SJCRH30 (cell line): ENCODE measurements around the gene GPN2. TPM values are rescaled to one million over a fixed set of nuclear protein-coding genes. Genes with fewer than 3 reads are reported as not detected.

ENCODE experiments used
- DNase-seq, 2 experiments: peaks; one replicate each; pipeline ENCODE4 v3.0.0-alpha.2; 2015 to 2020
- H3K27ac ChIP-seq: fragments of 250-450 bp; sonication (Bioruptor Pico); 2 replicates; pipeline ENCODE4 v1.5.1; 2020; ENCODE audit warnings: mild to moderate bottlenecking, moderate library complexity
- H3K27me3 ChIP-seq: fragments of 250-450 bp; sonication (Bioruptor Pico); 2 replicates; pipeline ENCODE4 v1.5.1; 2020; ENCODE audit warnings: mild to moderate bottlenecking, moderate library complexity
- H3K36me3 ChIP-seq: fragments of 250-450 bp; sonication (Bioruptor Pico); 2 replicates; pipeline ENCODE4 v1.5.1; 2020; ENCODE audit warnings: mild to moderate bottlenecking, moderate library complexity
- H3K4me1 ChIP-seq: fragments of 250-450 bp; sonication (Bioruptor Pico); 2 replicates; pipeline ENCODE4 v1.5.1; 2020; ENCODE audit warnings: mild to moderate bottlenecking, moderate library complexity
- H3K4me3 ChIP-seq: fragments of 250-450 bp; sonication (Bioruptor Pico); 2 replicates; pipeline ENCODE4 v1.5.1; 2020; ENCODE audit warnings: mild to moderate bottlenecking, moderate library complexity
- H3K9me3 ChIP-seq: fragments of 250-450 bp; sonication (Bioruptor Pico); replicated peaks from 2 replicates; pipeline ENCODE4 v1.5.1; 2020; ENCODE audit warnings: mild to moderate bottlenecking, moderate library complexity
- total RNA-seq: library from RNA; depleted of rRNA; stranded (reverse); fragments of >200 nt; shearing (Covaris generic); gene quantifications from 2 replicates; pipeline ENCODE4 v1.2.3, GENCODE V29; 2014

GPN2 gene
- total RNA-seq, 1 experiment from 2014 or later = 25.3 TPM

DNA sequence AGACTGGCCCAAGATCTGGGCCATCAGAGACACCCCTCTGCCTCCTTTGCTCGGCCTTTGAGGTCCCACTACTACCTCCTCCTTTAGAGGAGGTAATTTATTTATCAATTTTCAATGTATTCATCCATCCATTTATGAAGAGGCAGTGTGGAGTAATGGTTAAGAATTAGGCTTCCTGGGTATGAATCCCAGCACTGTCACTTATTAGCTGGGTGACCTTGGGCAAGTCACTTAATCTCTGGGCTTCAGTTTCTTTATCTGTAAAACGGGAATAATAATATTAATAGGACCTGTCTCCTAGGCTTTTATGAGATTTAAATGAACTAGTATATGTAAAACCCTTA, 22.0 kb upstream of the GPN2 start:
- Histone ChIP-seq H3K27ac (no peak overlapping the region), H3K36me3 (no peaks in the 10 kb centered on the region), H3K4me3 (no peak overlapping the region), H3K9me3 (no peaks in the 10 kb centered on the region), H3K27me3 (peaks cover 4% of the 10 kb centered on the region; the same call in 1 of the 2 replicates), H3K4me1 (no peaks in the 10 kb centered on the region; the same call in 1 of the 2 replicates)
- DNase-seq = no peak

DNA sequence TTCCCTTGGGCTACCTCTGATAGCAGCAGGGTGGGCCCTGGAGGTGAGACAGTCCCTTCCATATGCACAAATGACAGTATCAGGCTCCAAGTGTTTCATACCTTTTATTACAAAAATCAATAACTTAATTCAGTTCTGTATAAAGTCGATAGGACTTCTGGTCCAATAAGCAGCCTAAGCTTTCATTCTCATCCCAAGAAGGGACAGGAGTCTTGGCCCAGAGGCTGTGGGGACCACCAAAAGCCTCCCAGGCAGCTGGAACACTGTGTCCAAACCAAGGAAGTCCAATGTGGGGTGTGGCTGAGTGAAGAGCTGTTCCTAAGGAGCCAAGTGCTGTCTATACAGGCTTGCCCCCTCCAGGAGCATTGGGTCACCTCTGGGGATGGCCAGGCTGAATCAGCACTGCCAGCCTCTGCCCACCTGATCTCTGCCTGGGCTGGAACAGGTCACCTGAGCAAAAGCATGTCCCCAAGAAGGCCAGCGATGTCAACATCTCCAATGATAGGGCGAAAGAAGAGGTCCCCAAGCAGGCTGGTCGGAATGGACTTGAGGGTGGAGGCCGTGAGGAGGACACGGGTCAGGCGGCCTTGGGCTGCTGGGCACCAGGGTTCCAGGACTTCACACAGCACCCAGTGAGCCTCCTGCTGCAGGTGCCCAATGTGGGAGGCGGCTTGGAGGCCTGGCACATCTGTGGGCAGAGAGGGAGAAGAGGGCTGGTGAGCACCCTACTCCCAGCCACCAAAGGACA, 21.5 kb upstream of the GPN2 start:
- no peak overlapping the region for H3K27ac ChIP-seq
- H3K36me3 ChIP-seq = no peaks in the 10 kb centered on the region
- no peaks in the 10 kb centered on the region; the same call in 1 of the 2 replicates for H3K4me1 ChIP-seq
- H3K9me3 ChIP-seq = no peaks in the 10 kb centered on the region
- no peak overlapping the region for H3K4me3 ChIP-seq
- peaks cover 4% of the 10 kb centered on the region; the same call in 1 of the 2 replicates for H3K27me3 ChIP-seq
- no peak for DNase-seq

DNA sequence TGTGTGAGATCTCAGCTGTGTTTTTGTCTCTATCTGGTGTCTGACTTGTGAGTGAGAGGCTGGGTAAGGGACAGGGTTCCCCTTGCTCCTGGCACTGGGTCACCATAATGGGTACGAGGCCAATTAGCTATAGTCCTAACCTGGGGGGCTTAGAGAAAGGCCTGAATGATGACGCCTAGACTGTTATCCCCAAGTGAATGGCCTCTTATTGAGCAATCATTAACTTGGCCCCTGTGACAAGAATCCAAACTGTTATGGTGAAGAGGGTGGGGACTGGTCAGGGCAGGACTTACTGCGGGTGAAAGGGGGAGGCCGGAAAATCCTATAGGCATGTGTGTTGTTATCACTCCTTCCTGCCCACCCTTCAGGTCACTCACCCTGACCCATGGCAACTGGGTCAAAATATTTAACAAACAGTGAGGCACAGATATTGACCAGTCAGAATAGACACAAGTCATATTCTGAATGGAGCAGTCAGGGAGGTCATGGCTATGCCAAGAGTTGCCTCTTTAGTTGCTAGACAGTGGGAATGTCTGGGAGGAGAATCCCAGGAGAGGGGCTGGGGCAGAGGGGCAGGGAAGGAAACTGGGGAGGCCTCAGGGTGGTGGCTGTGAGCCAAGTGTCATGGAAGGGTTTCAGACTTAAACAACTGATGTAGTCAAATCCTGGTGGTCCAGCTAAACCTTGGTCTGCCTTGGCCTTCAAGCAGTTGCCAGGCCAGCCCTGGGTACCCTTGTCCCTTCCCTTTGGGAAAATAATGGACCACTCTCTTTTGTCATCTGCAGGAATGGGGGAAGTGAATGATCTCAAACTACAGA, 20.5 kb upstream of the GPN2 start:
- Histone ChIP-seq H3K27me3 (peaks cover 4% of the 10 kb centered on the region; the same call in 1 of the 2 replicates), H3K27ac (no peak overlapping the region), H3K4me1 (no peaks in the 10 kb centered on the region; the same call in 1 of the 2 replicates), H3K36me3 (no peaks in the 10 kb centered on the region), H3K9me3 (no peaks in the 10 kb centered on the region), H3K4me3 (no peak overlapping the region)
- no peak for DNase-seq

DNA sequence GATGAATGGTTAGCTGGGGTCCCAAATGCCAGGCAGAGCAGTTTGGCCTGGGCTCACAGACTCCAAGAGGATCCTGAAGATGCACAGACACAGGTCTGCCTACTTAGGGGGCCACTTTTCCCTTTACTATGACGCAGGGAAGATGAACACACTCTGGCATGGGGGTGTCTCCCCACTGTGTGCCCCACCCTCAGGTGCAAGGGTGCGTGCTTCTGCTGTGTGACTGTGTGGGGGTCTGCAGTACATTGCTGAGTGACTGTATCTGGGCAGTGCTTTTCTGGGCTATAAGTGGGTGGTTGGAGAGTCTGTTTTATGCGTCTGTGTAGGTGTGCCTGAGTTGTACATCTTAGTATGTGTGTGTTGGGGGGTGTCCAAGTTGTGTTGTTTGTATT, 19.9 kb upstream of the GPN2 start:
- H3K4me3 ChIP-seq = no peak overlapping the region
- no peak overlapping the region for H3K27ac ChIP-seq
- H3K27me3 ChIP-seq = peaks cover 4% of the 10 kb centered on the region; the same call in 1 of the 2 replicates
- no peaks in the 10 kb centered on the region for H3K9me3 ChIP-seq
- H3K4me1 ChIP-seq = no peaks in the 10 kb centered on the region; the same call in 1 of the 2 replicates
- DNase-seq = no peak
- H3K36me3 ChIP-seq = no peaks in the 10 kb centered on the region

DNA sequence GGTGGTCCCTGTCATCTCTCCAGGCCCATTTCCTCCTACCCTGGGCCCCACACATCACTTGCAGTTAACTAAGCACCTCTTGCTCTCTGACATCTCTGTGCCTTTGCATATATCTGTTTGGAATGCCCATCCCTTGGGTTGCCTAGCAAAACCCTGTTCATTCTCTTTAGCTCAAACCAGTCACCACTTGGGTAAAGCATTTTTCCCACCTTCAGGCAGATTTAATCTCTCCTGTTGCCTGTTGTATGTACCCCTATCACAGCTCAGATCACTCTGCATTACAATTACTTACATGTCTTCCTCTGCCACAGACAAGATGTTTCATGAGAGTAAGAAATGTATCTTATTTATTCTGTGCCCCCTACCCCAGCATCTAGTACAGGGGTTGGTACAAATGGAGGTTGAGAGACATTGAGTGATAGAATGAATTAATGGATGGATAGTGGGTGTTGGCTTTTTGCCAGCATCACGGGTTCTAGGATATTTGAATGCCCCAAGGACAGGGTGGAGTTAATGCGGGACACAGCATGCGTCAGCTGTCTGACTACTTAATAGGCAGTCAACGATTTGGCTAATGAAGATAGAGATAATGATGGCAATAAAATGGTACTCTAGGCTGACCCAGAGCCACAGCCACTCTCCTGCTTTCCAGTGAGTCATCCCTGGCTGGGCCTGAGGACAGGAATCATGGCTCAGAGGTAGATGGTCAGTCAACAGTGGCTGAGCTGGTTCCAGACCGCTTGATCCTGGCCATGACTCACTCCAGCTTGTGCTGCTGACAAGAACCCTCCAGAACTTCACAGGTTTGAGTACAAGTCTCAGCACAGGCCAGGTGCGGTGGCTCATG, 17.2 kb upstream of the GPN2 start:
- H3K9me3 ChIP-seq = no peaks in the 10 kb centered on the region
- no peak for DNase-seq
- no peaks in the 10 kb centered on the region for H3K36me3 ChIP-seq
- H3K4me3 ChIP-seq = no peak overlapping the region
- H3K27me3 ChIP-seq = no peaks in the 10 kb centered on the region; the same call in 1 of the 2 replicates
- no peak overlapping the region for H3K27ac ChIP-seq
- no peaks in the 10 kb centered on the region; the same call in 1 of the 2 replicates for H3K4me1 ChIP-seq

DNA sequence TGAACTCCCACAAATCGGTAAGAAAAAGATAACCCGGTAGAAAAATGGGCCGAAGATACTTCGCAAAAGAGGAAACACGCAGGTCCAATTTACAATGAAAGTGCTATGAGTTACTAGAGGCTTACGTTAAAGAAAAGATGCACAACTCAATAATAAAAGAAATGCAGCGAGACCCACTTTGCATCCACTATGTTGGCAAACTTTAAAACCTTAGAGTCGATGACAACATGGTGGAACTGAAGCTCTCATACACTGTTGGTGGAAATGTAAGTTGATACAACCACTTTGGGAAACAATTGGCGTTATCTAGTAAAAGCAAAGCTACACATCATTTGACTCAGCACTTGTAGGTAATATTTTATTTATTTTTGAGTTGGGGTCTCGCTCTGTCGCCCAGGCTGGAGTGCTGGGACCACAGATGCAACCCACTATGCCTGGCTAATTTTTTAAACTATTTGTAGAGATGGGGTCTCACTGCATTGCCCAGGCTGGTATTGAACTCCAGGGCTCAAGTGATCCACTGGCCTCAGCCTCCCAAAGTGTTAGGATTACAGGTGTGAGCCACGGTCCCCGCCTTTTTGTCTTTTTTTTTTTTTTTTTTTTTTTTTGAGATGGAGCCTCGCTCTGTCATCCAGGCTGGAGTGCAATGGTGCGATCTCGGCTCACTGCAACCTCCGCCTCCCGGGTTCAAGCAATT, 10.9 kb upstream of the GPN2 start:
- Histone ChIP-seq H3K9me3 (no peaks in the 10 kb centered on the region), H3K36me3 (0 out of 2 replicates have a peak, but pooled peaks cover 3% of the 10 kb centered on the region), H3K4me3 (peak overlapping the region; percentile 95), H3K27me3 (no peaks in the 10 kb centered on the region), H3K27ac (peak overlapping the region; percentile 72), H3K4me1 (peaks cover 11% of the 10 kb centered on the region)
- DNase-seq = no peak

DNA sequence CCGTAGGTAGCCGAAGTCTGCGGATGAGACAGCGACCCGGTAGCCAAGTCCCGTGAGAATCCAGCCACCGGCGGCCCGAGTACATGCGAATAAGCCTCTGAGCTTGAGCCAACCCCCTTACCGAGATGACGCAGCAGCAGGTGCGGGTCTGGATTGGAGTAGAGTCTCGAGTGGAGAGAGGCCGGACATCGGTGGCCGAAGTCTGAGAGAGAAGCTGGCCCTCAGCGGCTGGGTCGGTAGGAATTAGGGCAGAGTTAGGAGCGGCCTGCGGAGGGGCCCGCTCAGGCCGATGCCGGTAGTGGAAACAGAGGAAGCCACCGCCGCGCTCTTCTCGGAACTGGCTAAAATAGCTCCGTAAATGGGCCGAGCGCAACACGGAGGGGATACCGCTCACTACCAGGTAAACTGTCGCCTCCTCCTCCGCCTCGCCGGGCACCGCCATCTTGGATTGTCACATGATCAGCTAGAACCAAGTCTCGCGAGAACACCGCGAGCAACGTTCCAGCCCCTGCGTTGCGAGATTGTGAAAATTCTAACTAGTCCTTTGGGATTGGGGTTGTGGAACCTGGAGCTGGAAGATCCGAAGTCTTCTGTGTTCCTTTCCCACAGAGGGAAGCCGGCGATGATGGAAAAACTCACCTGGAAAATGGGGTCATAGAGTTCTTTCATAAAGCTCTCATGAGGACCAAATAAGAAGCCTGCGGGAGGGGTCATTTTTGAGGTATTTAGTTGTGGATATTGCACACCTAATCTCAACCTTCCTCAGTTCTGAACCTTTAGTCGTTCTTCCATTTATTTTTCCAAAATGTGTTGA, 10.1 kb upstream of the GPN2 start, which contains the start of gene GPATCH3:
Gene GPATCH3, minus strand, starts transcription at position 467 of the 814 bp plus-strand sequence. Its CDS starts 25 bp downstream, at position 442.
- H3K27me3 ChIP-seq = no peaks in the 10 kb centered on the region
- H3K4me1 ChIP-seq = peaks cover 11% of the 10 kb centered on the region
- peak; percentile 95 to 98 for DNase-seq
- H3K36me3 ChIP-seq = 0 out of 2 replicates have a peak, but pooled peaks cover 7% of the 10 kb centered on the region
- peak within 1 kb of the TSS; percentile 72 for H3K27ac ChIP-seq
- peak within 1 kb of the TSS; percentile 95 for H3K4me3 ChIP-seq
- no peaks in the 10 kb centered on the region for H3K9me3 ChIP-seq

DNA sequence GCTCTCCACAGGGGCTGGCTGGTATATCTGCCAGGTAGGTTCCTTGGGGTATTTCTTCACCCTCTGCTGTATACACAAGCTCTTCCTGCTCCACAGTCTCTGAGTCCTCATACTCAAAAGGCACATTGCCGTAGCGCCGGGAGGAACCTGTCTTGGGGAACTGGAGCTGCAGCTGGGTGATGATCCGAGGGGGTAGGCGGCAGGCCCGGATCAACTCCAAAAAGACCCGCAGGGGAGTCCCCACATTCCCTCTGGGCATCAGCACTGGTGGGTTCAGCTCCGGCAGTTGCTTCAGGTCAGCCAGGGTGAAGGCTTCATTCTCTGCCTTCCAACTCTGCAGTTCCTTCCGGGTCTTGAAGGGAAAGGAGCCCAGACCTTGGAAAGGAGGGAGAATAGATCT, 7.3 kb upstream of the GPN2 start:
- no peak overlapping the region for H3K4me3 ChIP-seq
- no peak overlapping the region for H3K27ac ChIP-seq
- no peaks in the 10 kb centered on the region for H3K9me3 ChIP-seq
- peaks cover 11% of the 10 kb centered on the region for H3K4me1 ChIP-seq
- peaks cover 25% of the 10 kb centered on the region for H3K36me3 ChIP-seq
- H3K27me3 ChIP-seq = no peaks in the 10 kb centered on the region
- no peak for DNase-seq

DNA sequence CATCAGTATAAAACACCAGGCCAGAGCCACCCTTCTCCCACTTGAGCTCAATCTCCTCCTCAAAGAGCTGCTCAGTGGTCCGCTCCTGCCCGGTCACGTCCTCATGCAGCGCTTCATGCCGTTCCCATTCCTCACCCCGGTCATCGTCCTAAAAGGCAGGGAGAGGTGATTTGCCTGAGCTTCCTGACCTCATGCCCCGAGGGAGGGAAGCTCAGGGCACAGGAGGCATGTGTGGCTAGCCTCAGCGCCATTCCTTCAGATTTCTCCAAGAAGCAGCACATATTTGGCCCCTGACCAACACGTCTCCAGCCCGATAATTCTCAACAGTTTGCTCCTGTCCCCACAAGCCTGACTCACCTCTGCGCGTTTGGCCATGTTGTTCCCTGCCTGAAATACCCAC, 4.2 kb upstream of the GPN2 start:
- no peak for DNase-seq
- Histone ChIP-seq H3K4me3 (no peak overlapping the region), H3K36me3 (peaks cover 29% of the 10 kb centered on the region), H3K27me3 (no peaks in the 10 kb centered on the region), H3K27ac (no peak overlapping the region), H3K9me3 (no peaks in the 10 kb centered on the region), H3K4me1 (peaks cover 8% of the 10 kb centered on the region; the same call in 1 of the 2 replicates)

DNA sequence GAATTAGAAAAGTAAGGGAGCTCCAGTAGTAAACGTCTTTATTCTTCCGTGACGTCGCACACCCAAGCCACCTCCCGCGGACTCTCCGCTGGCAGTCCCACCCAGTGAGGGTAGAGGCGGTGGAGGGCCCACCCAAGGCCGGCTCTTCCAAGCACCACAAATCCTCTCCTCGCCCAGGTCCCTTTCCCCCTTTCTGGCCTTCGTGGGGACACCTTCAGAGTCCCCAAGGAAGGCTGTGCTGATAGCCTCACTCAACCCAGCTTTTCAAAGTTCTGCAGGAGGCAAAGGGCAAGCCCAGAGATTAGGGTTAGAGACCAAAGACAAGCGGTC, 349 bp upstream of the GPN2 start:
- no peaks in the 10 kb centered on the region for H3K9me3 ChIP-seq
- peak overlapping the region; percentile 88 for H3K4me3 ChIP-seq
- peaks cover 47% of the 10 kb centered on the region for H3K36me3 ChIP-seq
- no peaks in the 10 kb centered on the region for H3K27me3 ChIP-seq
- H3K4me1 ChIP-seq = peaks cover 7% of the 10 kb centered on the region; the same call in 1 of the 2 replicates
- H3K27ac ChIP-seq = peak overlapping the region; percentile 90
- DNase-seq = no peak

DNA sequence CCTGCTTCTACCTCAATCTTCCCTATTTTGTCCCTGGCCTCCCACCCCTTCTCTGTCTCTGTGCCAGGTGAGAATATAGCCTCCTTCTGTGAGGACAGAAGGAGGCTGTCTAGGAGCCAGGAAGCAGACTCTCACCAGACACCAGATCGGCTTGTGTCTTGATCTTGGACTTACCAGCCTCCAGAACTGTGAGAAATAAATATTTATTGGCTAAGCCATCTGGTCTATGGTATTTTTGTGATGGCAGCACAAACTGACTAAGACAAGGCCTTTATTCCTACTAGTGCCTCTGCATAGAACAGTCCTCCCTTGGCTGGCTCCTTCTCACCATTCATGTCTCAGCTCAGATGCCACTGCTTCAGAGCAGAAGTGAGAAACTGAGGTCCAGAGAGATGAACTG, 1.9 kb downstream of the GPN2 start:
- H3K27ac ChIP-seq = no peak overlapping the region
- DNase-seq = no peak
- peaks cover 7% of the 10 kb centered on the region; the same call in 1 of the 2 replicates for H3K4me1 ChIP-seq
- H3K27me3 ChIP-seq = no peaks in the 10 kb centered on the region
- peaks cover 52% of the 10 kb centered on the region for H3K36me3 ChIP-seq
- no peaks in the 10 kb centered on the region for H3K9me3 ChIP-seq
- H3K4me3 ChIP-seq = no peak overlapping the region

DNA sequence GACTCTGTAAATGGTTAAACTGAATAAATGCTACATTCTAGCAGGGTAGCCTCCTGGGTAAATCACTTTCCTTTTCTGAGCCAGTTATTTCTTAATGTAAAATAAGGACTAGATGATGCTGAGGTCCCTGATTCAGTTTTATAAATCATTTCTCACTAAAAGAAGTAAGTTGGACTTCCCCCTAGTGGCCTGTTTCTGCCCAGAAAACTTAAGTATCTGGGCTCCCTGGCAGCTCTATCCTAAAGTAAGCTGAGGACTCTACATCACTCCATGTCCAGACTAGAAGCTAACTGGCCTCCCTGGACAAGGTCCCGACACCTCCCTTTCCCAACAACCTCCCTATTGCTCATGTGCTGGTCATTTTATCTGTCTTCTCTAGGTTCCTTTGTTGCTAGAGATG, 3.0 kb downstream of the GPN2 start:
- no peak overlapping the region for H3K4me3 ChIP-seq
- H3K36me3 ChIP-seq = peaks cover 53% of the 10 kb centered on the region
- H3K9me3 ChIP-seq = no peaks in the 10 kb centered on the region
- DNase-seq = peak in 1 of 2 experiments; percentile 38
- no peak overlapping the region for H3K27ac ChIP-seq
- H3K27me3 ChIP-seq = no peaks in the 10 kb centered on the region
- peaks cover 7% of the 10 kb centered on the region; the same call in 1 of the 2 replicates for H3K4me1 ChIP-seq

DNA sequence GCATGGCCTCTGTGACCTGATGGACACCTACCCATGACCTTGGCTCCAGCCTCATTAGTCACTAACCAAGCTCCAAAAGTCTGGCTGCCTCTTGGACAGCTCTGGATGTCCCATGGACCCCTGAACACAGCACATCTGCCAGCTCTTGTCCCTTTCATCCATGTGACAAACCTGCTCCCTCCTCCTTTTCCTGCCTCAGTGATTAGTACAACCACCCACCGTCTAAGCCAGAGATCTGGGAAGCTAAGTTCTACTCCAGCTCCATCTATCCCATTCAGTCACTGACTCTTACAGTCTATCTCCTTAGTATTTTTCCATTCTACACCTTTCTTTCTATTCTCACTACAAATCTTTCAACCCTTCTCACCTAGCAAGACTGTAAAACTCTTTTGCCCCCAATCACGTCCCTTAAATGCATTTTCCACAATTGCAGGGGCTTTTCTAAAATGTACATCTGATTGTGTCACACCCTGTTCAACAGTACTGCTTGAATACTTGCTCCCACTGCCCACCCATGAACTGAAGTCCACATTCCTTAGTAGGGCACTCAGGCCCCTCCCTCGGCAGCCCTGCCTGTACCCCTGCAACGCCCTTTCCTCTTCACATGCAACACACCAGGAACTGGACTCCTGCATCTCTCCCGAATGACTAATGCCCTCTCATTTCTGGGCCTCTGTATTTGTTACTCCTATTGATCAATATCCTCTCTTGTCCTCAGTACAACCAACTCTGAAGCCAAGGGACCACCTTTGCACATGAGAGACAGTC, 7.2 kb downstream of the GPN2 start:
- H3K4me3 ChIP-seq = no peak overlapping the region
- H3K4me1 ChIP-seq = no peaks in the 10 kb centered on the region
- H3K27ac ChIP-seq = no peak overlapping the region
- H3K9me3 ChIP-seq = no peaks in the 10 kb centered on the region
- peaks cover 71% of the 10 kb centered on the region for H3K36me3 ChIP-seq
- no peaks in the 10 kb centered on the region for H3K27me3 ChIP-seq
- DNase-seq = no peak
